ENCODE results near the gene KLF5. TPM values are rescaled to one million over a fixed set of nuclear protein-coding genes. Genes with fewer than 3 reads are reported as not detected.

Gene KLF5
- total RNA-seq, 1 experiment from 2014 or later, result 7.2 TPM

DNA sequence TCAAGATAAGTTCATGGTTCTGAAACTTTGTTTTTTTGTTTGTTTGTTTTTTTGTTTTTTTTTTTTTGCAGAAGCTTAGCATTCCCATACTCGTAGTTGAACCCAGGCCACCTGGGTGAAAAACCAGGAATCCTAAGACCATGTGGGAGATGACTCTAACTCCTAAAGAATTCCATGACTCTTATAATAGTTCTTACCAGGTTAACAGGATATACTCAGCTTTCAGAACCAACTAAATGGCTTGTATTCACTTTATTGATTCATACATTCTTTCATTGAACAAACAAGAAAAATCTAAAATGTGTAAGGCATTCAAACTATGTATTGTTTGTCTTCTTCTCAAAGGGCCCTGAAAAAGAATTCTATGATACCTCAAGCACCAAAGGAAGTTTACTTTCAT is 40.5 kb upstream of the KLF5 start:
- TF ChIP-seq EZH2 (IDR thresholded peaks at IDR 0.05; ENCODE audit: borderline replicate concordance, low read depth, low read length, poor library complexity, severe bottlenecking), result no peak
- TF ChIP-seq, protein P1, sequence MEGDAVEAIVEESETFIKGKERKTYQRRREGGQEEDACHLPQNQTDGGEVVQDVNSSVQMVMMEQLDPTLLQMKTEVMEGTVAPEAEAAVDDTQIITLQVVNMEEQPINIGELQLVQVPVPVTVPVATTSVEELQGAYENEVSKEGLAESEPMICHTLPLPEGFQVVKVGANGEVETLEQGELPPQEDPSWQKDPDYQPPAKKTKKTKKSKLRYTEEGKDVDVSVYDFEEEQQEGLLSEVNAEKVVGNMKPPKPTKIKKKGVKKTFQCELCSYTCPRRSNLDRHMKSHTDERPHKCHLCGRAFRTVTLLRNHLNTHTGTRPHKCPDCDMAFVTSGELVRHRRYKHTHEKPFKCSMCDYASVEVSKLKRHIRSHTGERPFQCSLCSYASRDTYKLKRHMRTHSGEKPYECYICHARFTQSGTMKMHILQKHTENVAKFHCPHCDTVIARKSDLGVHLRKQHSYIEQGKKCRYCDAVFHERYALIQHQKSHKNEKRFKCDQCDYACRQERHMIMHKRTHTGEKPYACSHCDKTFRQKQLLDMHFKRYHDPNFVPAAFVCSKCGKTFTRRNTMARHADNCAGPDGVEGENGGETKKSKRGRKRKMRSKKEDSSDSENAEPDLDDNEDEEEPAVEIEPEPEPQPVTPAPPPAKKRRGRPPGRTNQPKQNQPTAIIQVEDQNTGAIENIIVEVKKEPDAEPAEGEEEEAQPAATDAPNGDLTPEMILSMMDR (conservative IDR thresholded peaks at IDR 0.05; ENCODE audit: low read depth, low read length), result no peak
- Histone ChIP-seq H3K27ac (ENCODE audit: low read depth, low read length, poor library complexity, severe bottlenecking) (no peak overlapping the region), H3K4me3 (ENCODE audit: low read depth, low read length, poor library complexity, severe bottlenecking) (no peak overlapping the region), H3K27me3 (replicated peaks; ENCODE audit: insufficient read depth, low read depth, low read length, poor library complexity) (no peaks in the 10 kb centered on the region), H3K36me3 (ENCODE audit: insufficient read depth, low read length, poor library complexity, severe bottlenecking) (no peaks in the 10 kb centered on the region), H3K4me1 (ENCODE audit: insufficient read depth, low read length, poor library complexity, severe bottlenecking) (no peaks in the 10 kb centered on the region), H3K9me3 (ENCODE audit: low read depth, low read length, poor library complexity, severe bottlenecking) (no peaks in the 10 kb centered on the region)
- CTCF ChIA-PET, result no interaction called here
- intact Hi-C loops (cut with micrococcal nuclease; ENCODE audit: unreplicated experiment), result no loop called here
- BruUV-seq (replicated peaks), result no TSS peak
- DNase-seq (ENCODE audit: low spot score), result no peak
- POLR2A ChIA-PET (ENCODE audit: low non-redundant PET), result interaction anchor here (0.7 kb wide), 1 partner anchor 43 kb away, joined by 21 read pairs; no protein-coding TSS in a partner anchor

DNA sequence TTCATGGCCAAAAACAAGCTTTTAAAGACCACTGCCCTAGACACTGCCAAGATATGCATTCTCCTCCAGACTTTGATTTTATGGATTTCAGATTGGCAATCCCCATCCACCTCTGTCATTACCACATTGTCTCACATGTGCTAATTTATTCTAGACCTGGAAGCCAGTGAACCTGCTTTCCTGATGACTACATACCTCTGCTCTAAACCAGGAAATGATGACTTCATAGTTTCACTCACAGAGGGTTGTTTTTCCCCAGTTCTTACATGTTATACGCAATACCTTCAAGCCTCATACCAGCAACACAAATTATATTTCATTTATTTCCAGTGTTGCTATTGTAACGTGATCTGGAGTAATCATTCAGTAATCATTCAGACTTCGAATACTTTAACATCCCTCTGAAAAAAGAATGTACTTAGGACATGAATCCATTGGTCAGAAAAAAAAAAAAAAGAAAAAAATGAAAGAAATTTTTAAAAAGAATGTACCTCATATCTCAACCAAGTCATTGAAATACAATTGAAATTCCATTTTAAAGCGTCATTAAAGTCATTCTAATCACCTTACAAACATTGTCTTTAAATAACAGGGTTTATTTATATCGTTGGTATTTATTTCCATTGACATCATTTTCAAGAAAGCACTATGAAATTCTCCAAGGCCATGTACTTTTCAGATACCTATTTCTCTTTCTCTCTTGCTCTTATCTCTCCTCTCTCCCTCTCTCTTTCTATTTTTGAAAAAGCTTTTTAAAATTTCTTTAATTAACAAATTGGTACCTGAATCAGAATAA is 33.4 kb upstream of the KLF5 start:
- intact Hi-C loops (cut with micrococcal nuclease; ENCODE audit: unreplicated experiment), result no loop called here
- no peak overlapping the region for H3K27ac ChIP-seq (ENCODE audit: low read depth, low read length, poor library complexity, severe bottlenecking)
- no peak for DNase-seq (ENCODE audit: low spot score)
- no TSS peak for BruUV-seq (replicated peaks)
- H3K4me3 ChIP-seq (ENCODE audit: low read depth, low read length, poor library complexity, severe bottlenecking), result no peak overlapping the region
- CTCF ChIA-PET, result no interaction called here
- no peaks in the 10 kb centered on the region for H3K27me3 ChIP-seq (replicated peaks; ENCODE audit: insufficient read depth, low read depth, low read length, poor library complexity)
- no peaks in the 10 kb centered on the region for H3K9me3 ChIP-seq (ENCODE audit: low read depth, low read length, poor library complexity, severe bottlenecking)
- TF ChIP-seq, protein P1 (conservative IDR thresholded peaks at IDR 0.05; ENCODE audit: low read depth, low read length), result no peak
- no peak for TF ChIP-seq EZH2 (IDR thresholded peaks at IDR 0.05; ENCODE audit: borderline replicate concordance, low read depth, low read length, poor library complexity, severe bottlenecking)
- no peaks in the 10 kb centered on the region for H3K4me1 ChIP-seq (ENCODE audit: insufficient read depth, low read length, poor library complexity, severe bottlenecking)
- H3K36me3 ChIP-seq (ENCODE audit: insufficient read depth, low read length, poor library complexity, severe bottlenecking), result no peaks in the 10 kb centered on the region
- POLR2A ChIA-PET (ENCODE audit: low non-redundant PET), result interaction anchor here (0.6 kb wide), 1 partner anchor 48 kb away, joined by 3 read pairs; no protein-coding TSS in a partner anchor

DNA sequence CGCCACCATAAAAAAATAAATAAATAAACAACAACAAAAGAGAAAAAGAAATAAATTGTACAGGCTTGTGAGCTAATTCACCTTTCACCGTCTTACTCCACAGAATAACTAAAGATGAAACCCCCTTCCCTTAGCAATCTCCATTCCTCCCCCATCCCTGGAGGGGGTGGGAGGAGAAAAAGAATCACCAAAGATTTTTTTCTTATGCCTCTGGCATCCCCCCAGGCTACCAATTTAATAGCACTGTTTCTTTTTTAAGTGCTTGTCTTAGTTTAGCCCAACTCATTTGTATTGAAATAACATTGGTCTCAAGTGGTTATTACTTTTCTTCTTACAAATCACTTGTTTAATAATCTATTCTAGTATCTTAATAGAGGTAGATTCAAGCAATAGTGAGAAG is 23.9 kb upstream of the KLF5 start:
- no TSS peak for BruUV-seq (replicated peaks)
- intact Hi-C loops (cut with micrococcal nuclease; ENCODE audit: unreplicated experiment), result no loop called here

More for the DNA sequence above, 23.9 kb upstream of the KLF5 start:
- no peak for DNase-seq (ENCODE audit: low spot score)
- CTCF ChIA-PET, result no interaction called here
- POLR2A ChIA-PET (ENCODE audit: low non-redundant PET), result no interaction called here
- Histone ChIP-seq H3K27ac (ENCODE audit: low read depth, low read length, poor library complexity, severe bottlenecking) (no peak overlapping the region), H3K4me3 (ENCODE audit: low read depth, low read length, poor library complexity, severe bottlenecking) (no peak overlapping the region), H3K4me1 (ENCODE audit: insufficient read depth, low read length, poor library complexity, severe bottlenecking) (no peaks in the 10 kb centered on the region), H3K27me3 (replicated peaks; ENCODE audit: insufficient read depth, low read depth, low read length, poor library complexity) (no peaks in the 10 kb centered on the region), H3K36me3 (ENCODE audit: insufficient read depth, low read length, poor library complexity, severe bottlenecking) (no peaks in the 10 kb centered on the region), H3K9me3 (ENCODE audit: low read depth, low read length, poor library complexity, severe bottlenecking) (no peaks in the 10 kb centered on the region)
- no peak for TF ChIP-seq EZH2 (IDR thresholded peaks at IDR 0.05; ENCODE audit: borderline replicate concordance, low read depth, low read length, poor library complexity, severe bottlenecking)
- TF ChIP-seq, protein P1 (conservative IDR thresholded peaks at IDR 0.05; ENCODE audit: low read depth, low read length), result no peak
